GM12872 (cell line): ENCODE results near the gene USH1G.
A peak's percentile ranks its signal among the peaks of the same experiment; 100 is the strongest.

Experiments used
- CTCF ChIP-seq: IDR thresholded peaks from 3 replicates; pipeline ENCODE4 v1.5.1; 2011; ENCODE audit warnings: low read depth, mild to moderate bottlenecking, low read length, moderate library complexity; ENCODE audit not compliant: insufficient read depth

The USH1G gene

GRCh38 chr17:74892013-74892841 lies 30.8 kb downstream of the USH1G start:
- TF ChIP-seq CTCF: no peak

- TF ChIP-seq CTCF: no peak
These were observed 32.5 kb downstream of the USH1G start for GRCh38 chr17:74890554-74890953.

GRCh38 chr17:74888469-74888868 lies 34.6 kb downstream of the USH1G start:
- no peak for TF ChIP-seq CTCF

- no peak for TF ChIP-seq CTCF
These were observed 39.8 kb downstream of the USH1G start for GRCh38 chr17:74883241-74883745.

- 0 out of 3 replicates have a peak, but pooled peaks have one; percentile 8 for TF ChIP-seq CTCF
These were observed 40.4 kb downstream of the USH1G start for GRCh38 chr17:74882517-74883240.

GRCh38 chr17:74881073-74881472 lies 42.0 kb downstream of the USH1G start:
- no peak for TF ChIP-seq CTCF

GRCh38 chr17:74879308-74879707 lies 43.7 kb downstream of the USH1G start:
- TF ChIP-seq CTCF: no peak
